WTC11 (cell line): ENCODE measurements around the gene CLDN17.

ENCODE experiments used
- TEAD1 ChIP-seq: sonication (generic); formaldehyde crosslinking; IDR thresholded peaks from 2 replicates; pipeline ENCODE4 v1.8.0; 2022; ENCODE audit warnings: mild to moderate bottlenecking, missing genetic modification reagents
- ZNF317 ChIP-seq: sonication (generic); formaldehyde crosslinking; IDR thresholded peaks from 2 replicates; pipeline ENCODE4 v1.8.1; 2023; ENCODE audit warnings: low read depth, mild to moderate bottlenecking, moderate library complexity, missing genetic modification reagents, borderline replicate concordance
- TF ChIP-seq, protein P1 (sequence below): fragments of 250-450 bp; sonication (Bioruptor Pico); conservative IDR thresholded peaks from 2 replicates; pipeline ENCODE4 v1.9.0; 2021; ENCODE audit warnings: mild to moderate bottlenecking
- TF ChIP-seq, protein P2 (sequence below): sonication (generic); formaldehyde crosslinking; IDR thresholded peaks from 2 replicates; pipeline ENCODE4 v1.8.1; 2023; ENCODE audit warnings: mild to moderate bottlenecking, missing genetic modification reagents, borderline replicate concordance

DNA sequence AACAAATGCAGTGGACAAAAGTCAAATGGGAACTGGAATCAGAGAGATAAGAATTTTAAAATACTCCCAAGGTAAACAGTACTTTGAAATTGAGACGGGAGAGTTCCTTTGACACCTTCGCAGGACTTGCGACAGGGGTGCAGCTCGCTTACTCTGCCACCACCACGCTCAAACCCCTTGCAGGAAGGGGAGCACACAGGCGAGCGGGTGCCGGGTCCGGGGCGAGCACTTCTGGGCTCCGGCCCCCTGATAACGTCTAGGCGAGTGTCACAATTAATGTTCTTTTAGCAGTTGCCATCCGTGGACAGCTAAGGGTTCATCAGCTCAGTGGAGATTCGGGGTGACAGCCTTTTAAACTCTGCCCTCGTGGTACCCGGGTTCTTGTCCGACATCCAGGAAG, 37.4 kb downstream of the CLDN17 start:
- TF ChIP-seq, protein P1, sequence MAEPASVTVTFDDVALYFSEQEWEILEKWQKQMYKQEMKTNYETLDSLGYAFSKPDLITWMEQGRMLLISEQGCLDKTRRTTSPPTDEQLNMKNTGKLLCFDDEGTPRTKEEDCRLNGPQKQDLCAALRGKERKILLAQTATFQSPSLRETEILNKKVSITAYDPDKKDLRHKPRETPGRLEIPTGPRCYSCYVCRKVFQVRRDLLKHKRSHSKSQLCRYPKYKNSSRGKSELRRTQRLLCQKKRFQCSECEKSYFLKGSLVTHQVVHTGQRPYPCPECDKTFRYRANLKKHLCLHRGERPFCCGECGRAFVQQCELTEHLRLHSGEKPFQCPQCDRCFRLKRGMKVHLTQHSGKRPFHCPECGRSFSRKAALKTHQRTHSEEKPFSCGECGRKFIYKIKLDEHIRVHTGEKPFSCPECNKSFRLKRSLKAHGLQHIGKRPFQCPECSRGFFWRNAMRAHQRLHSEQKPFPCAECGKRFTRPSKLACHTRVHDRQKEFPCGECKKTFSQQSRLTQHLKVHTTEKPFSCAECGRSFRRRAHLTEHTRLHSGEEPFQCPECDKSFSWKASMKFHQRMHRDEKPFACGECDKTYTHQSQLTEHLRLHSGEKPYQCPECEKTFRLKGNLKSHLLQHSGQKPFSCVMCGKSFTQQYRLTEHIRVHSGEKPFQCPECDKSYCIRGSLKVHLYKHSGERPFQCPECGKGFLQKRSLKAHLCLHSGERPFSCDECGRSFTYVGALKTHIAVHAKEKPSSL (CRISPR knock-in tag), result no peak
- TF ChIP-seq, protein P2, sequence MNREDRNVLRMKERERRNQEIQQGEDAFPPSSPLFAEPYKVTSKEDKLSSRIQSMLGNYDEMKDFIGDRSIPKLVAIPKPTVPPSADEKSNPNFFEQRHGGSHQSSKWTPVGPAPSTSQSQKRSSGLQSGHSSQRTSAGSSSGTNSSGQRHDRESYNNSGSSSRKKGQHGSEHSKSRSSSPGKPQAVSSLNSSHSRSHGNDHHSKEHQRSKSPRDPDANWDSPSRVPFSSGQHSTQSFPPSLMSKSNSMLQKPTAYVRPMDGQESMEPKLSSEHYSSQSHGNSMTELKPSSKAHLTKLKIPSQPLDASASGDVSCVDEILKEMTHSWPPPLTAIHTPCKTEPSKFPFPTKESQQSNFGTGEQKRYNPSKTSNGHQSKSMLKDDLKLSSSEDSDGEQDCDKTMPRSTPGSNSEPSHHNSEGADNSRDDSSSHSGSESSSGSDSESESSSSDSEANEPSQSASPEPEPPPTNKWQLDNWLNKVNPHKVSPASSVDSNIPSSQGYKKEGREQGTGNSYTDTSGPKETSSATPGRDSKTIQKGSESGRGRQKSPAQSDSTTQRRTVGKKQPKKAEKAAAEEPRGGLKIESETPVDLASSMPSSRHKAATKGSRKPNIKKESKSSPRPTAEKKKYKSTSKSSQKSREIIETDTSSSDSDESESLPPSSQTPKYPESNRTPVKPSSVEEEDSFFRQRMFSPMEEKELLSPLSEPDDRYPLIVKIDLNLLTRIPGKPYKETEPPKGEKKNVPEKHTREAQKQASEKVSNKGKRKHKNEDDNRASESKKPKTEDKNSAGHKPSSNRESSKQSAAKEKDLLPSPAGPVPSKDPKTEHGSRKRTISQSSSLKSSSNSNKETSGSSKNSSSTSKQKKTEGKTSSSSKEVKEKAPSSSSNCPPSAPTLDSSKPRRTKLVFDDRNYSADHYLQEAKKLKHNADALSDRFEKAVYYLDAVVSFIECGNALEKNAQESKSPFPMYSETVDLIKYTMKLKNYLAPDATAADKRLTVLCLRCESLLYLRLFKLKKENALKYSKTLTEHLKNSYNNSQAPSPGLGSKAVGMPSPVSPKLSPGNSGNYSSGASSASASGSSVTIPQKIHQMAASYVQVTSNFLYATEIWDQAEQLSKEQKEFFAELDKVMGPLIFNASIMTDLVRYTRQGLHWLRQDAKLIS (CRISPR knock-in tag), result no peak
- TF ChIP-seq ZNF317 (CRISPR knock-in tag) (no peak), TEAD1 (CRISPR knock-in tag) (no peak)
